SU-DHL-6 (cell line): ENCODE measurements around the gene ABHD11.
A peak's percentile ranks its signal among the peaks of the same experiment; 100 is the strongest.

Experiments used
- EZH2phosphoT487 ChIP-seq: fragments of 200-600 bp; sonication (generic), shearing (Covaris generic); conservative IDR thresholded peaks from 2 replicates; pipeline ENCODE4 v1.6.1; 2018; ENCODE audit warnings: mild to moderate bottlenecking, antibody characterized with exemption, low read length, moderate library complexity, mixed read lengths
- TF ChIP-seq, protein P1 (sequence below): fragments of 200-600 bp; sonication (generic); IDR thresholded peaks from one replicate; pipeline ENCODE4 v1.5.1; 2017; ENCODE audit warnings: antibody characterized with exemption, mild to moderate bottlenecking, low read length, moderate library complexity; ENCODE audit not compliant: insufficient read depth, poor library complexity, severe bottlenecking

DNA sequence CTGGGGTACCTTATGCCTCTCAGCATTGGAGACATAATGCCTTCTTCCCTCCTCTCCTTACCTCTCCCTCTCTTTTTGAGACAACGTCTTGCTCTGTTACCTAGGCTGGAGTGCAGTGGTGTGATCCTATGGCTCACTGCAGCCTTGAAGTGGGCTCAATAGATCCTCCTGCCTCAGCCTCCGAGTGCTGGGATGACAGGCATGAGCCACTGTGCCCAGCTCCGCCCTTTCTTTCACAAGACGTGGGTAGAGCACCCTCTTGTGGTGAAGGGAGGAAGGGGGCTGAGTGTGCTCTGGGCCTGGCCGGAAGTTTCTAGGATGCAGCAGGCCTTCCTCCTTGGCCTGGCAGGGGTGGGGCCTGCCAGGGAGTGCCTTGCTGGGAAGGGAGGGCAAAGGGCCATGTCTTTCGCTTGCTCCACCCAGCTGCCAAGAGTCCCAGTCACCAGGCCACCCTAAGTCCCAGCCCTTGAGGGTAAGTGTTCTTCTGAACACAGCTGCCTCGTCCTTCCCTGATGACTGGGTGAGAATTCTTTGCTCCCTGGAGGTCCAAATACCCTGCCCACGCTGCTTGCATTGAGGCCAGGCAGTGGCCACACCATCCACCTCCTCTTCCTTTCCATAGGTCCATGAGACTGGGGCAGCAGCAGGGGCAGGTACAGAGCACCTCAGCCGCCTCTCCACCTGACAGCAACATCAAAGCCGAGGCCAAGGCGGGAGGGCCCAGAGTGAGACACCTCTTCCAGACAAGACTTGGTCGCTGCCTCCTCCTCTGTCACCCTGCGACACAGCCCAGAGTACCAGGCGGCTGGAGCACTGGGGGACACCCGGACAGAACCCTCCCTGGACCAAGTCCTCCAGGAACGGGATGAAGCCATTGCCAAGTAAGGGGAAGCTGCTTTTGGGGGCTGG is 3.7 kb downstream of the ABHD11 start:
- TF ChIP-seq, protein P1, sequence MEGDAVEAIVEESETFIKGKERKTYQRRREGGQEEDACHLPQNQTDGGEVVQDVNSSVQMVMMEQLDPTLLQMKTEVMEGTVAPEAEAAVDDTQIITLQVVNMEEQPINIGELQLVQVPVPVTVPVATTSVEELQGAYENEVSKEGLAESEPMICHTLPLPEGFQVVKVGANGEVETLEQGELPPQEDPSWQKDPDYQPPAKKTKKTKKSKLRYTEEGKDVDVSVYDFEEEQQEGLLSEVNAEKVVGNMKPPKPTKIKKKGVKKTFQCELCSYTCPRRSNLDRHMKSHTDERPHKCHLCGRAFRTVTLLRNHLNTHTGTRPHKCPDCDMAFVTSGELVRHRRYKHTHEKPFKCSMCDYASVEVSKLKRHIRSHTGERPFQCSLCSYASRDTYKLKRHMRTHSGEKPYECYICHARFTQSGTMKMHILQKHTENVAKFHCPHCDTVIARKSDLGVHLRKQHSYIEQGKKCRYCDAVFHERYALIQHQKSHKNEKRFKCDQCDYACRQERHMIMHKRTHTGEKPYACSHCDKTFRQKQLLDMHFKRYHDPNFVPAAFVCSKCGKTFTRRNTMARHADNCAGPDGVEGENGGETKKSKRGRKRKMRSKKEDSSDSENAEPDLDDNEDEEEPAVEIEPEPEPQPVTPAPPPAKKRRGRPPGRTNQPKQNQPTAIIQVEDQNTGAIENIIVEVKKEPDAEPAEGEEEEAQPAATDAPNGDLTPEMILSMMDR, result peak; percentile 99
- no peak for TF ChIP-seq EZH2phosphoT487
